OCI-LY7 (cell line): ENCODE results near the gene POLR2H.

Experiments
- EZH2phosphoT487 ChIP-seq: fragments of 200-600 bp; sonication (generic); IDR thresholded peaks from 2 replicates; pipeline ENCODE4 v1.6.1; 2018; ENCODE audit warnings: low read depth, borderline replicate concordance, mild to moderate bottlenecking, mixed run types, antibody characterized with exemption, low read length, moderate library complexity, mixed read lengths
- TF ChIP-seq, protein P1 (sequence below): fragments of 200-600 bp; sonication (generic); conservative IDR thresholded peaks from 2 replicates; pipeline ENCODE4 v1.5.1; 2014; ENCODE audit warnings: mild to moderate bottlenecking, antibody characterized with exemption, low read length, moderate library complexity, mixed read lengths

DNA sequence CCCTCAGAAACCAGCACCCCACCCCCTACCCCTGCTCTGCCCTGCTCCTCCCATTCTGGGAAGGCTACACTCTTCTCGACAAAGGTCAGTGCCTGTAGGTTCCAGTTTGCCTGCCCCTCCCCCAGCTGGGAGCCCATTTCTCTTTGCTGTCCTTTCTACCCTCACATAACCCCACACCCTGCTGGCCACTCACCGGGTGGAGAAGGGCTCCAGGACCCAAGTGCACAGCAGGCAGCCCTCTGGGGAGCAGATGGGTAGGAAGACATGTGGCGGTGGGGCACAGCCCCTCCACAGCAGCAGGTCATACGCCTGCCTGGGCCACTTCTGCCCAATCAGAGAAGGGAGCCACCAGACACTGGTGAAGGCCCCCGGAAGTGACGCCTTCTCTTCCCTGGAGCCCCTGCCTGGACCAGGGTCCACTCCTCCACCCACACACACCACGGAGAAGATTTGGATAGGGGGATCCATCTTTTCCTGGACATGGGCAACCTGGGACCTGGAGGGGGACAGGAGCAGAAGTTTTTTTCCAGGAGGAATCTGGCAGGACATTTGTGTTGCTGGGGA is 16.5 kb downstream of the POLR2H start, which contains the start of gene THPO:
- TF ChIP-seq EZH2phosphoT487, result no peak
- TF ChIP-seq, protein P1, sequence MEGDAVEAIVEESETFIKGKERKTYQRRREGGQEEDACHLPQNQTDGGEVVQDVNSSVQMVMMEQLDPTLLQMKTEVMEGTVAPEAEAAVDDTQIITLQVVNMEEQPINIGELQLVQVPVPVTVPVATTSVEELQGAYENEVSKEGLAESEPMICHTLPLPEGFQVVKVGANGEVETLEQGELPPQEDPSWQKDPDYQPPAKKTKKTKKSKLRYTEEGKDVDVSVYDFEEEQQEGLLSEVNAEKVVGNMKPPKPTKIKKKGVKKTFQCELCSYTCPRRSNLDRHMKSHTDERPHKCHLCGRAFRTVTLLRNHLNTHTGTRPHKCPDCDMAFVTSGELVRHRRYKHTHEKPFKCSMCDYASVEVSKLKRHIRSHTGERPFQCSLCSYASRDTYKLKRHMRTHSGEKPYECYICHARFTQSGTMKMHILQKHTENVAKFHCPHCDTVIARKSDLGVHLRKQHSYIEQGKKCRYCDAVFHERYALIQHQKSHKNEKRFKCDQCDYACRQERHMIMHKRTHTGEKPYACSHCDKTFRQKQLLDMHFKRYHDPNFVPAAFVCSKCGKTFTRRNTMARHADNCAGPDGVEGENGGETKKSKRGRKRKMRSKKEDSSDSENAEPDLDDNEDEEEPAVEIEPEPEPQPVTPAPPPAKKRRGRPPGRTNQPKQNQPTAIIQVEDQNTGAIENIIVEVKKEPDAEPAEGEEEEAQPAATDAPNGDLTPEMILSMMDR, result no peak
